Measurements from ENCODE around the gene REXO4.
A peak's percentile ranks its signal among the peaks of the same experiment; 100 is the strongest.
"Not testable (repeated sequence)": the region's sequence is repeated elsewhere in the genome, so short reads cannot be mapped to it uniquely, and the experiment has no call there.

REXO4 gene

GRCh38 chr9:133458643-133459312 lies 41.0 kb upstream of the REXO4 start:
- Histone ChIP-seq H3K9me3 (replicated peaks; ENCODE audit: low read length) (no peaks in the 10 kb centered on the region), H3K4me1 (ENCODE audit: control insufficient read depth, insufficient read depth, low read length) (peaks cover 10% of the 10 kb centered on the region), H3K27me3 (ENCODE audit: control insufficient read depth, insufficient read depth, low read length) (peaks cover 5% of the 10 kb centered on the region), H3K4me3 (ENCODE audit: low read length) (peak overlapping the region; percentile 97), H3K9ac (ENCODE audit: low read depth, low read length) (no peak overlapping the region), H3K4me2 (ENCODE audit: low read length) (peak overlapping the region; percentile 96), H3K36me3 (ENCODE audit: insufficient read depth, low read length) (no peaks in the 10 kb centered on the region)

GRCh38 chr9:133457748-133458147 lies 39.9 kb upstream of the REXO4 start:
- no peaks in the 10 kb centered on the region for H3K9me3 ChIP-seq (replicated peaks; ENCODE audit: low read length)
- H3K27me3 ChIP-seq (ENCODE audit: control insufficient read depth, insufficient read depth, low read length) = peaks cover 5% of the 10 kb centered on the region
- no peak overlapping the region for H3K4me2 ChIP-seq (ENCODE audit: low read length)
- no peak overlapping the region for H3K4me3 ChIP-seq (ENCODE audit: low read length)
- no peaks in the 10 kb centered on the region for H3K36me3 ChIP-seq (ENCODE audit: insufficient read depth, low read length)
- peaks cover 10% of the 10 kb centered on the region for H3K4me1 ChIP-seq (ENCODE audit: control insufficient read depth, insufficient read depth, low read length)
- no peak overlapping the region for H3K9ac ChIP-seq (ENCODE audit: low read depth, low read length)

GRCh38 chr9:133457233-133457632 lies 39.4 kb upstream of the REXO4 start:
- Histone ChIP-seq H3K9ac (ENCODE audit: low read depth, low read length) (no peak overlapping the region), H3K9me3 (replicated peaks; ENCODE audit: low read length) (no peaks in the 10 kb centered on the region), H3K36me3 (ENCODE audit: insufficient read depth, low read length) (no peaks in the 10 kb centered on the region), H3K4me3 (ENCODE audit: low read length) (no peak overlapping the region), H3K4me2 (ENCODE audit: low read length) (no peak overlapping the region), H3K27me3 (ENCODE audit: control insufficient read depth, insufficient read depth, low read length) (peaks cover 5% of the 10 kb centered on the region), H3K4me1 (ENCODE audit: control insufficient read depth, insufficient read depth, low read length) (peaks cover 10% of the 10 kb centered on the region)

GRCh38 chr9:133456409-133456808 lies 38.6 kb upstream of the REXO4 start:
- H3K9me3 ChIP-seq (replicated peaks; ENCODE audit: low read length) = no peaks in the 10 kb centered on the region
- no peak overlapping the region for H3K4me3 ChIP-seq (ENCODE audit: low read length)
- H3K36me3 ChIP-seq (ENCODE audit: insufficient read depth, low read length) = no peaks in the 10 kb centered on the region
- peaks cover 5% of the 10 kb centered on the region for H3K27me3 ChIP-seq (ENCODE audit: control insufficient read depth, insufficient read depth, low read length)
- H3K4me1 ChIP-seq (ENCODE audit: control insufficient read depth, insufficient read depth, low read length) = peaks cover 10% of the 10 kb centered on the region
- no peak overlapping the region for H3K9ac ChIP-seq (ENCODE audit: low read depth, low read length)
- H3K4me2 ChIP-seq (ENCODE audit: low read length) = no peak overlapping the region

GRCh38 chr9:133455936-133456335 lies 38.1 kb upstream of the REXO4 start:
- H3K9me3 ChIP-seq (replicated peaks; ENCODE audit: low read length) = no peaks in the 10 kb centered on the region
- H3K4me1 ChIP-seq (ENCODE audit: control insufficient read depth, insufficient read depth, low read length) = peaks cover 10% of the 10 kb centered on the region
- H3K9ac ChIP-seq (ENCODE audit: low read depth, low read length) = no peak overlapping the region
- H3K4me3 ChIP-seq (ENCODE audit: low read length) = no peak overlapping the region
- H3K36me3 ChIP-seq (ENCODE audit: insufficient read depth, low read length) = no peaks in the 10 kb centered on the region
- peaks cover 5% of the 10 kb centered on the region for H3K27me3 ChIP-seq (ENCODE audit: control insufficient read depth, insufficient read depth, low read length)
- H3K4me2 ChIP-seq (ENCODE audit: low read length) = no peak overlapping the region

GRCh38 chr9:133454943-133455673 lies 37.3 kb upstream of the REXO4 start:
- Histone ChIP-seq H3K9me3 (replicated peaks; ENCODE audit: low read length) (no peaks in the 10 kb centered on the region), H3K4me3 (ENCODE audit: low read length) (no peak overlapping the region), H3K9ac (ENCODE audit: low read depth, low read length) (no peak overlapping the region), H3K36me3 (ENCODE audit: insufficient read depth, low read length) (no peaks in the 10 kb centered on the region), H3K27me3 (ENCODE audit: control insufficient read depth, insufficient read depth, low read length) (peaks cover 5% of the 10 kb centered on the region), H3K4me1 (ENCODE audit: control insufficient read depth, insufficient read depth, low read length) (peaks cover 5% of the 10 kb centered on the region), H3K4me2 (ENCODE audit: low read length) (no peak overlapping the region)

- Histone ChIP-seq H3K4me3 (ENCODE audit: low read length) (no peak overlapping the region), H3K4me2 (ENCODE audit: low read length) (no peak overlapping the region), H3K27me3 (ENCODE audit: control insufficient read depth, insufficient read depth, low read length) (peaks cover 5% of the 10 kb centered on the region), H3K36me3 (ENCODE audit: insufficient read depth, low read length) (no peaks in the 10 kb centered on the region), H3K4me1 (ENCODE audit: control insufficient read depth, insufficient read depth, low read length) (peaks cover 4% of the 10 kb centered on the region), H3K9me3 (replicated peaks; ENCODE audit: low read length) (no peaks in the 10 kb centered on the region), H3K9ac (ENCODE audit: low read depth, low read length) (no peak overlapping the region)
Measured at GRCh38 chr9:133454325-133454724, 36.5 kb upstream of the REXO4 start.

- Histone ChIP-seq H3K4me3 (ENCODE audit: low read length) (no peak overlapping the region), H3K9me3 (replicated peaks; ENCODE audit: low read length) (no peaks in the 10 kb centered on the region), H3K9ac (ENCODE audit: low read depth, low read length) (no peak overlapping the region), H3K4me1 (ENCODE audit: control insufficient read depth, insufficient read depth, low read length) (no peaks in the 10 kb centered on the region), H3K4me2 (ENCODE audit: low read length) (no peak overlapping the region), H3K36me3 (ENCODE audit: insufficient read depth, low read length) (no peaks in the 10 kb centered on the region), H3K27me3 (ENCODE audit: control insufficient read depth, insufficient read depth, low read length) (peaks cover 5% of the 10 kb centered on the region)
Measured at GRCh38 chr9:133453651-133454050, 35.8 kb upstream of the REXO4 start.

GRCh38 chr9:133452562-133452961 lies 34.8 kb upstream of the REXO4 start:
- H3K4me1 ChIP-seq (ENCODE audit: control insufficient read depth, insufficient read depth, low read length) = no peaks in the 10 kb centered on the region
- no peak overlapping the region for H3K9ac ChIP-seq (ENCODE audit: low read depth, low read length)
- no peak overlapping the region for H3K4me3 ChIP-seq (ENCODE audit: low read length)
- H3K9me3 ChIP-seq (replicated peaks; ENCODE audit: low read length) = no peaks in the 10 kb centered on the region
- peaks cover 5% of the 10 kb centered on the region for H3K27me3 ChIP-seq (ENCODE audit: control insufficient read depth, insufficient read depth, low read length)
- H3K36me3 ChIP-seq (ENCODE audit: insufficient read depth, low read length) = no peaks in the 10 kb centered on the region
- H3K4me2 ChIP-seq (ENCODE audit: low read length) = no peak overlapping the region

GRCh38 chr9:133451865-133452264 lies 34.1 kb upstream of the REXO4 start:
- not testable (repeated sequence) for H3K9ac ChIP-seq (ENCODE audit: low read depth, low read length); H3K4me1 ChIP-seq (ENCODE audit: control insufficient read depth, insufficient read depth, low read length); H3K4me3 ChIP-seq (ENCODE audit: low read length); H3K36me3 ChIP-seq (ENCODE audit: insufficient read depth, low read length); H3K9me3 ChIP-seq (replicated peaks; ENCODE audit: low read length); H3K4me2 ChIP-seq (ENCODE audit: low read length); H3K27me3 ChIP-seq (ENCODE audit: control insufficient read depth, insufficient read depth, low read length)

- no peak overlapping the region for H3K4me3 ChIP-seq (ENCODE audit: low read length)
- H3K27me3 ChIP-seq (ENCODE audit: control insufficient read depth, insufficient read depth, low read length) = peaks cover 21% of the 10 kb centered on the region
- no peaks in the 10 kb centered on the region for H3K9me3 ChIP-seq (replicated peaks; ENCODE audit: low read length)
- H3K36me3 ChIP-seq (ENCODE audit: insufficient read depth, low read length) = no peaks in the 10 kb centered on the region
- no peak overlapping the region for H3K9ac ChIP-seq (ENCODE audit: low read depth, low read length)
- no peak overlapping the region for H3K4me2 ChIP-seq (ENCODE audit: low read length)
- no peaks in the 10 kb centered on the region for H3K4me1 ChIP-seq (ENCODE audit: control insufficient read depth, insufficient read depth, low read length)
Measured at GRCh38 chr9:133449760-133450159, 31.9 kb upstream of the REXO4 start.

GRCh38 chr9:133448487-133448972 lies 30.7 kb upstream of the REXO4 start:
- Histone ChIP-seq H3K9ac (ENCODE audit: low read depth, low read length) (no peak overlapping the region), H3K4me3 (ENCODE audit: low read length) (no peak overlapping the region), H3K36me3 (ENCODE audit: insufficient read depth, low read length) (no peaks in the 10 kb centered on the region), H3K4me2 (ENCODE audit: low read length) (no peak overlapping the region), H3K4me1 (ENCODE audit: control insufficient read depth, insufficient read depth, low read length) (no peaks in the 10 kb centered on the region), H3K9me3 (replicated peaks; ENCODE audit: low read length) (no peaks in the 10 kb centered on the region), H3K27me3 (ENCODE audit: control insufficient read depth, insufficient read depth, low read length) (peaks cover 16% of the 10 kb centered on the region)

Measured in skeletal muscle satellite cell (primary cell).